GM21423 (cell line): Measurements from ENCODE around the gene XIRP1.

ENCODE experiments used
- ATAC-seq: cut with Tn5 transposase; IDR thresholded peaks from one replicate; pipeline ENCODE4 v1.9.1; 2021; ENCODE audit warnings: mild to moderate bottlenecking, moderate library complexity; ENCODE audit not compliant: unreplicated experiment

Gene XIRP1

GRCh38 chr3:39188271-39189149 is 3.9 kb downstream of the XIRP1 start:
- ATAC-seq, result no peak

- ATAC-seq, result no peak
Measured at GRCh38 chr3:39187372-39188155, 4.8 kb downstream of the XIRP1 start.

- no peak for ATAC-seq
Measured at GRCh38 chr3:39186692-39187151, 5.7 kb downstream of the XIRP1 start.

GRCh38 chr3:39185959-39186691 is 6.3 kb downstream of the XIRP1 start:
- ATAC-seq, result no peak

- ATAC-seq, result no peak
Measured at GRCh38 chr3:39185326-39185958, 7.0 kb downstream of the XIRP1 start.

- ATAC-seq, result no peak
Measured at GRCh38 chr3:39184968-39185285, 7.5 kb downstream of the XIRP1 start.

GRCh38 chr3:39184081-39184967 is 8.1 kb downstream of the XIRP1 start:
- ATAC-seq, result no peak

- no peak for ATAC-seq
Measured at GRCh38 chr3:39183211-39184080, 8.9 kb downstream of the XIRP1 start.

- no peak for ATAC-seq
Measured at GRCh38 chr3:39181408-39182335, 10.7 kb downstream of the XIRP1 start.

GRCh38 chr3:39180546-39181346 is 11.6 kb downstream of the XIRP1 start:
- peak; percentile 89 for ATAC-seq

GRCh38 chr3:39180183-39180545 is 12.2 kb downstream of the XIRP1 start:
- ATAC-seq, result no peak

- ATAC-seq, result no peak
Measured at GRCh38 chr3:39178553-39178952, 13.8 kb downstream of the XIRP1 start.

GRCh38 chr3:39177708-39178332 is 14.6 kb downstream of the XIRP1 start:
- ATAC-seq, result peak; percentile 29

GRCh38 chr3:39176025-39176714 is 16.2 kb downstream of the XIRP1 start:
- no peak for ATAC-seq

GRCh38 chr3:39173318-39174125 is 18.9 kb downstream of the XIRP1 start:
- ATAC-seq, result no peak
